Measurements from ENCODE around the gene SIPA1L2. TPM values are rescaled to one million over a fixed set of nuclear protein-coding genes. Genes with fewer than 3 reads are reported as not detected.

Gene SIPA1L2
- total RNA-seq, 1 donor from 2014 or later, result 81.4 TPM

DNA sequence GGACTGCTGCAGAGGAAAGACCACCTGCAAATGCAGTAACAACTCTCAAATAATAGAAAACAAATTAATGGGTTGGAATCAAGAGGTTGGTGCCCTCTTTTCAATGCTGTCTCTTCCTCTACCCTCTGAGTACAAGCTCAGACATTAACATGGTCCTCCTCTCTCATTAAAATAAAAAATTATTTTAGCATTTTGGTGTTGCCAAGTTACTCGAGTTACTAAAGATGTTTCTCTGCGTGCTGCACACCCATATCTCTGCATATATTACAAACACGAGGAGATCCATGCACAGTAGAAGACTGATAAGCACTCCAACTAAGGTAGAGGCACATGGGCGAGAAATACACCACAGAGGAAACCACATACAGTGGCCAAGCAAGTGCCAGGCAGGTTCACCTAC lies 21.5 kb downstream of the SIPA1L2 start:
- no peak overlapping the region for H3K27ac Mint-ChIP-seq
- TF ChIP-seq, protein P1, sequence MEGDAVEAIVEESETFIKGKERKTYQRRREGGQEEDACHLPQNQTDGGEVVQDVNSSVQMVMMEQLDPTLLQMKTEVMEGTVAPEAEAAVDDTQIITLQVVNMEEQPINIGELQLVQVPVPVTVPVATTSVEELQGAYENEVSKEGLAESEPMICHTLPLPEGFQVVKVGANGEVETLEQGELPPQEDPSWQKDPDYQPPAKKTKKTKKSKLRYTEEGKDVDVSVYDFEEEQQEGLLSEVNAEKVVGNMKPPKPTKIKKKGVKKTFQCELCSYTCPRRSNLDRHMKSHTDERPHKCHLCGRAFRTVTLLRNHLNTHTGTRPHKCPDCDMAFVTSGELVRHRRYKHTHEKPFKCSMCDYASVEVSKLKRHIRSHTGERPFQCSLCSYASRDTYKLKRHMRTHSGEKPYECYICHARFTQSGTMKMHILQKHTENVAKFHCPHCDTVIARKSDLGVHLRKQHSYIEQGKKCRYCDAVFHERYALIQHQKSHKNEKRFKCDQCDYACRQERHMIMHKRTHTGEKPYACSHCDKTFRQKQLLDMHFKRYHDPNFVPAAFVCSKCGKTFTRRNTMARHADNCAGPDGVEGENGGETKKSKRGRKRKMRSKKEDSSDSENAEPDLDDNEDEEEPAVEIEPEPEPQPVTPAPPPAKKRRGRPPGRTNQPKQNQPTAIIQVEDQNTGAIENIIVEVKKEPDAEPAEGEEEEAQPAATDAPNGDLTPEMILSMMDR (IDR thresholded peaks at IDR 0.05; ENCODE audit: unreplicated experiment), result no peak
- H3K4me3 Mint-ChIP-seq, result no peak overlapping the region
- no peak for DNase-seq (ENCODE audit: low spot score in 2 of 2, unreplicated experiment in 2 of 2)
- peaks cover 24% of the 10 kb centered on the region for H3K36me3 Mint-ChIP-seq
- H3K27me3 Mint-ChIP-seq (ENCODE audit: low read depth), result no peaks in the 10 kb centered on the region
- peaks cover 5% of the 10 kb centered on the region for H3K9me3 Mint-ChIP-seq
- H3K4me1 Mint-ChIP-seq, result peaks cover 27% of the 10 kb centered on the region

DNA sequence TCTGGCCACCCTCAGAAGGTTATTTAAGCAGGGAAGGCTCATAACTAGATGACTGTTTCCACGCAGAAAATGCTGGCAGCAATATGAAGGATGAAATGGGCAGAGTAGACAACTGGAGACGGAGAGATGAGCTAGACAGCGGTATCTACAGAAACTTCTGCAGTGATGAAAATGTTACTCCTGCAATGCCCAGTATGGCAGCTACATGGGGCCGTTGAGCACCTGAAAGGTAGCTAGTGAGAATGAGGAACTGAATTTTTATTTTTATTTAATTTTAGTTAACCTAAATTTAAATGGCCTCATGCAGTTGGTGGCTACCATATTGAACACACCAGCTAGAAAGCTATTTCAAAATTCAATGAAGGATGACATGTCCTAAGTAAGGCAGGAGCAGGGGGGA lies 27.3 kb downstream of the SIPA1L2 start:
- DNase-seq (ENCODE audit: low spot score in 2 of 2, unreplicated experiment in 2 of 2), result no peak
- Mint-ChIP-seq H3K9me3 (peaks cover 10% of the 10 kb centered on the region), H3K4me3 (no peak overlapping the region), H3K27ac (no peak overlapping the region), H3K27me3 (ENCODE audit: low read depth) (no peaks in the 10 kb centered on the region), H3K4me1 (peaks cover 28% of the 10 kb centered on the region), H3K36me3 (peaks cover 21% of the 10 kb centered on the region)
- TF ChIP-seq, protein P1 (IDR thresholded peaks at IDR 0.05; ENCODE audit: unreplicated experiment), result no peak

DNA sequence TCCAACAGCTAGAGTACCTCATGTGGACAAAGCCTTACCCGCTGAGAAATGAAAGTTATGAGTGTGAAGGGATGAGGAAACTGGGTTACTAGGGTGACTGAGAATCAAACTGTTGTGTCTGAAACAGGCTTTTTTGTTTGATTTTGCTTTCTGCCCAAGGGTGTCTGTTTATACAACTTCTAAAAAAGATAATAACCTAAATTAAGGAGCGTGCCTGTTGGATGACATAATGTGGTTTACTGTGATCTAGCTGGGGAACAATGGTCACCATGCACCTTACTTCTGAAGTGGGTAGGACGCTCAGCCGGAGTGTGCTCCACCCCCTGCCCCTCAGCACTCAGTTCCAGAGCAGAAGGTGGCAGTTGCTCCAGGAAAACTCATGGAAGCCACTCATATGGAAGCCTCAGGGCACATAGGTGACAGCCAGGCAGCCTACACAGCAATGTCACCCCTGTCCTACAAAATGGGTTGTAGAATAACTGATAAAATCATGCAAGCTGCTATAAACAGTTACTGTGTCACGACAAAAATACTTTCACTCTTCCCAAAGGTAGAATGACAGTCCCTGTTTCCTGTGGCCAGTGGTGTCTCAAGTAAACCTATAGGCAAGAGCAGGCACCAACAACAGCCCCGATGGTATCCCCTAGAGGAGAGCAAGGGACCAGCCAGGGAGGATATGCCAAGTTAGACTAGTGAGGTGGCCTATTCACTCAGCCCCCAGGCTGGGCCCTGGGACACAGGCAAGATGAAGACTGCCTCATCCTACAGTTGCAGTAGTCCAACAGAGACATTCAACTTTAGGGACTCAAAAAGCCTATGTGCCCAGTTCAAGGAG lies 29.3 kb downstream of the SIPA1L2 start:
- DNase-seq (ENCODE audit: low spot score in 2 of 2, unreplicated experiment in 2 of 2), result no peak
- Mint-ChIP-seq H3K36me3 (peaks cover 19% of the 10 kb centered on the region), H3K27ac (peak overlapping the region; percentile 67), H3K27me3 (ENCODE audit: low read depth) (no peaks in the 10 kb centered on the region), H3K4me3 (no peak overlapping the region), H3K4me1 (peaks cover 41% of the 10 kb centered on the region), H3K9me3 (peaks cover 10% of the 10 kb centered on the region)
- TF ChIP-seq, protein P1 (IDR thresholded peaks at IDR 0.05; ENCODE audit: unreplicated experiment), result no peak

DNA sequence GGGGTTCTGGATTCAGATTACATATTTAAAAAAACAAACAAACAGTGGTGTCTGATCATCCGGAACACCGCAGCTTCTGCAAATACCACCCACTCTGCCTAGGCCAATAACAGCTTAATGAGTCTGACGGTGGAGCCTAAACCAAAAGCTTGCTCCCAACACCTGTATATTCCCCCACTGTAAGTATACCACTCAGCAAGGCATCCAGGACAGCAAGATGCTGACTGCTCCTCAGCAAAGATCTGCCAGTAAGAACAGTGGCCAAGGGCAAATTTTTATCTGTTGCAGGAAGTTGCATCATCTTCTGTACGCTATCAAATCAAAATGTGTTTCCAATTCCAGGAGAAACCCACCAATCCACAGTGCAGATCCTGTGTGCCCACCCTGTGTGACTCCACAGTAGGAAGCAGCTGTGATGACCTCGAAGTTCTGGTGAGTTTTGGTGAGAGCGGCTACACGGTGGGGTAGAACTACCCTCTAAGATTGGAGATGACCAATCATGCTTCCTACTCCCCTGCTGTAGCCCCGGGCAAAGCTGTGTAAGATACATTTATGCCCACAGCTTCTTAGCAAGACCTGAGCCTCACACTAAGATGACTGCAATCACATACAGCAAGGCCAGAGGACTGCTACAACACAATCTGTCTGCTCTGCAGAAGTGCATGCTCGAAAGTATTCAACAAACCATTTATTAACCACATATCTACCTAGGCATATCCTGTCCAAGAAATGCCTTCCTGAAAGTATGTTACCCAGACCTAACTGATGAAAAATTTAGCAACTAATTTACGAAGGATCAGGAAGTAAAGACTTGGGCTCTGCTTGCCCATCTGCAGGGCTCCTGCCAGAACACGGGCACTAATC lies 30.5 kb downstream of the SIPA1L2 start:
- TF ChIP-seq, protein P1 (IDR thresholded peaks at IDR 0.05; ENCODE audit: unreplicated experiment), result no peak
- Mint-ChIP-seq H3K9me3 (peaks cover 10% of the 10 kb centered on the region), H3K36me3 (peaks cover 13% of the 10 kb centered on the region), H3K4me3 (no peak overlapping the region), H3K27ac (peak overlapping the region; percentile 43), H3K27me3 (ENCODE audit: low read depth) (no peaks in the 10 kb centered on the region), H3K4me1 (peaks cover 52% of the 10 kb centered on the region)
- no peak for DNase-seq (ENCODE audit: low spot score in 2 of 2, unreplicated experiment in 2 of 2)

DNA sequence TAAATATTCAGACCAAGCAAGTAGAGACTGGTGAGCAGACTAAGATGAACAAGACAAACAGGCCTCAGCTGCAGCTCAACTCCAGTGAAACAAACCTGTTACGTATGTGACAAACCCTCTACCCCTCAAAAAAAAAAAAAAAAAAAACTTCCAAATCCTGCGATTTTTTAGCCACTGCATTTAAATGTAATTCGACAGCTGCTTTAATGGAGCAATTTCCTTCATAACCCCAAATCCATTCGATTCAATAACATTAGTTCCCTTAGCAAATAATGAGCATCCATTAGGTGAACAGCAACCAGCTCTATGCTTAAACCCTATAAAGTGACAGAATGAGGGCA lies 31.1 kb downstream of the SIPA1L2 start:
- H3K27ac Mint-ChIP-seq, result no peak overlapping the region
- no peak for DNase-seq (ENCODE audit: low spot score in 2 of 2, unreplicated experiment in 2 of 2)
- peaks cover 9% of the 10 kb centered on the region for H3K36me3 Mint-ChIP-seq
- no peaks in the 10 kb centered on the region for H3K27me3 Mint-ChIP-seq (ENCODE audit: low read depth)
- peaks cover 58% of the 10 kb centered on the region for H3K4me1 Mint-ChIP-seq
- TF ChIP-seq, protein P1 (IDR thresholded peaks at IDR 0.05; ENCODE audit: unreplicated experiment), result no peak
- no peak overlapping the region for H3K4me3 Mint-ChIP-seq
- H3K9me3 Mint-ChIP-seq, result peaks cover 6% of the 10 kb centered on the region

All from mesothelial cell of epicardium (in vitro differentiated cells).